GM12878 (cell line): Measurements from ENCODE around the gene GPC2.

Experiments used
- CTCF ChIP-seq, 3 experiments: IDR thresholded peaks in 2 of 3; conservative IDR thresholded peaks in 1 of 3; 2 replicates each; pipeline ENCODE4 v1.5.1; 2011; ENCODE audit warnings: low read depth in 3 of 3, low read length in 3 of 3, mild to moderate bottlenecking in 3 of 3, control low read depth in 2 of 3, moderate library complexity in 2 of 3, inconsistent platforms in 1 of 3, mixed read lengths in 1 of 3; ENCODE audit not compliant: control insufficient read depth in 2 of 3, insufficient read depth in 1 of 3; ENCODE audit errors: extremely low read depth in 1 of 3
- E2F8 ChIP-seq: fragments of 450-650 bp; IDR thresholded peaks from 2 replicates; pipeline ENCODE4 v1.6.1; 2018; ENCODE audit warnings: mild to moderate bottlenecking, low read depth, moderate library complexity; ENCODE audit not compliant: partially characterized antibody
- KDM1A ChIP-seq: fragments of 200-600 bp; sonication (generic); IDR thresholded peaks from 2 replicates; pipeline ENCODE4 v1.6.1; 2016; ENCODE audit warnings: borderline replicate concordance
- ZNF24 ChIP-seq: fragments of 450-650 bp; IDR thresholded peaks from 2 replicates; pipeline ENCODE4 v1.6.1; 2017; ENCODE audit warnings: antibody characterized with exemption, mild to moderate bottlenecking

GRCh38 chr7:100212631-100213286, 35.6 kb upstream of the GPC2 start:
- no peak for TF ChIP-seq CTCF (IDR thresholded peaks at IDR 0.05 in 2 of 3, conservative IDR thresholded peaks at IDR 0.05 in 1 of 3; ENCODE audit: control insufficient read depth in 2 of 3, extremely low read depth in 1 of 3, insufficient read depth in 1 of 3, low read depth in 3 of 3, low read length in 3 of 3)
- TF ChIP-seq E2F8: no peak
- TF ChIP-seq KDM1A: no peak
- TF ChIP-seq ZNF24: no peak
